Panc1 (cell line): Measurements from ENCODE around the gene MYO18B. TPM values are rescaled to one million over a fixed set of nuclear protein-coding genes. Genes with fewer than 3 reads are reported as not detected.

ENCODE experiments used
- ATAC-seq: fragments of 200-7000 bp; cut with Tn5 transposase; 2 replicates; pipeline ENCODE4 v1.9.1; 2020; ENCODE audit warnings: mild to moderate bottlenecking, moderate library complexity
- BruUV-seq: library from RNA; stranded (reverse); fragments of 400-500 nt; replicated peaks from 2 replicates; lab custom pipeline; 2021; lab: Mats Ljungman, UMichigan
- CTCF ChIA-PET: fragments of 300-600 bp; sonication (Branson Sonifier 250); formaldehyde crosslinking; loops from one replicate; lab custom pipeline; 2022; ENCODE audit warnings: antibody characterized with exemption; lab: Charles Lee
- POLR2A ChIA-PET: fragments of 300-600 bp; sonication (Branson Sonifier 250); formaldehyde crosslinking; loops from one replicate; lab custom pipeline; 2022; ENCODE audit warnings: antibody characterized with exemption; lab: Charles Lee
- DNase-seq: peaks from one replicate; pipeline ENCODE4 v3.0.0-alpha.2; 2010; ENCODE audit warnings: low read depth, low spot score
- H3K27ac ChIP-seq: 2 replicates; pipeline ENCODE4 v1.5.1; 2011; ENCODE audit warnings: mild to moderate bottlenecking, low read length, inconsistent platforms
- H3K27me3 ChIP-seq: fragments of 200-500 bp; sonication (Bioruptor generic); 2 replicates; pipeline ENCODE4 v1.6.0; 2014; ENCODE audit warnings: low read length, inconsistent platforms; ENCODE audit not compliant: control insufficient read depth, insufficient read depth
- H3K36me3 ChIP-seq: fragments of 200-500 bp; sonication (Bioruptor generic); 2 replicates; pipeline ENCODE4 v1.5.1; 2014; ENCODE audit warnings: inconsistent platforms, mild to moderate bottlenecking, low read length, moderate library complexity; ENCODE audit not compliant: control insufficient read depth, insufficient read depth
- H3K4me1 ChIP-seq: 2 replicates; pipeline ENCODE4 v1.5.1; 2011; ENCODE audit warnings: inconsistent platforms, mild to moderate bottlenecking, low read length, moderate library complexity; ENCODE audit not compliant: control insufficient read depth, insufficient read depth
- H3K4me3 ChIP-seq, 2 experiments: 2 replicates each; pipeline ENCODE4 v1.5.1; 2011 to 2012; ENCODE audit warnings: low read depth in 2 of 2, low read length in 2 of 2, mild to moderate bottlenecking in 2 of 2, inconsistent platforms in 1 of 2, moderate library complexity in 1 of 2
- H3K9me3 ChIP-seq: fragments of 200-500 bp; sonication (Bioruptor generic); 2 replicates; pipeline ENCODE4 v1.5.1; 2014; ENCODE audit warnings: low read depth, mild to moderate bottlenecking, inconsistent platforms, low read length, moderate library complexity; ENCODE audit not compliant: control insufficient read depth, insufficient read depth
- CTCF ChIP-seq: fragments of 450-650 bp; IDR thresholded peaks from 2 replicates; pipeline ENCODE4 v1.5.1; 2017; ENCODE audit warnings: mild to moderate bottlenecking
- POLR2AphosphoS5 ChIP-seq: IDR thresholded peaks from 2 replicates; pipeline ENCODE4 v1.6.1; 2012; ENCODE audit warnings: mild to moderate bottlenecking, low read depth, low read length, moderate library complexity
- SIN3A ChIP-seq: IDR thresholded peaks from 2 replicates; pipeline ENCODE4 v1.6.1; 2012; ENCODE audit warnings: low read depth, mild to moderate bottlenecking, low read length, moderate library complexity, borderline replicate concordance; ENCODE audit not compliant: insufficient read depth
- TCF7L2 ChIP-seq: IDR thresholded peaks from 2 replicates; pipeline ENCODE4 v1.6.1; 2011; ENCODE audit warnings: mild to moderate bottlenecking, low read depth, low read length, inconsistent platforms
- in situ Hi-C: cut with HindIII; loops from 2 replicates; pipeline ENCODE4 v1.10.0; 2016; ENCODE audit warnings: low sequenced_read_pairs, low pct_unique_long_range_greater_than_20kb
- intact Hi-C: fragments of 100-400 bp; cut with micrococcal nuclease; formaldehyde crosslinking; loops from one replicate; pipeline ENCODE4 v1.10.0; 2022; ENCODE audit not compliant: unreplicated experiment
- total RNA-seq: library from RNA; stranded (reverse); gene quantifications from one replicate; pipeline ENCODE4 v1.2.1, GENCODE V29; 2021; ENCODE audit not compliant: unreplicated experiment
- TF ChIP-seq, protein P1 (sequence below), 2 experiments: IDR thresholded peaks; 2 replicates each; pipeline ENCODE4 v1.6.1; 2011 to 2012; ENCODE audit warnings: low read depth in 2 of 2, control low read depth in 1 of 2, low read length in 1 of 2, mild to moderate bottlenecking in 1 of 2, moderate library complexity in 1 of 2; ENCODE audit not compliant: insufficient read depth in 1 of 2

The MYO18B gene
- total RNA-seq, 1 experiment from 2014 or later, result not detected

- Histone ChIP-seq H3K27me3 (no peaks in the 10 kb centered on the region), H3K4me1 (no peaks in the 10 kb centered on the region), H3K9me3 (no peaks in the 10 kb centered on the region), H3K27ac (no peak overlapping the region), H3K36me3 (no peaks in the 10 kb centered on the region; the same call in 1 of the 2 replicates), H3K4me3 (no peak overlapping the region)
- TF ChIP-seq CTCF (no peak), TCF7L2 (no peak), SIN3A (no peak), POLR2AphosphoS5 (no peak)
- TF ChIP-seq, protein P1, sequence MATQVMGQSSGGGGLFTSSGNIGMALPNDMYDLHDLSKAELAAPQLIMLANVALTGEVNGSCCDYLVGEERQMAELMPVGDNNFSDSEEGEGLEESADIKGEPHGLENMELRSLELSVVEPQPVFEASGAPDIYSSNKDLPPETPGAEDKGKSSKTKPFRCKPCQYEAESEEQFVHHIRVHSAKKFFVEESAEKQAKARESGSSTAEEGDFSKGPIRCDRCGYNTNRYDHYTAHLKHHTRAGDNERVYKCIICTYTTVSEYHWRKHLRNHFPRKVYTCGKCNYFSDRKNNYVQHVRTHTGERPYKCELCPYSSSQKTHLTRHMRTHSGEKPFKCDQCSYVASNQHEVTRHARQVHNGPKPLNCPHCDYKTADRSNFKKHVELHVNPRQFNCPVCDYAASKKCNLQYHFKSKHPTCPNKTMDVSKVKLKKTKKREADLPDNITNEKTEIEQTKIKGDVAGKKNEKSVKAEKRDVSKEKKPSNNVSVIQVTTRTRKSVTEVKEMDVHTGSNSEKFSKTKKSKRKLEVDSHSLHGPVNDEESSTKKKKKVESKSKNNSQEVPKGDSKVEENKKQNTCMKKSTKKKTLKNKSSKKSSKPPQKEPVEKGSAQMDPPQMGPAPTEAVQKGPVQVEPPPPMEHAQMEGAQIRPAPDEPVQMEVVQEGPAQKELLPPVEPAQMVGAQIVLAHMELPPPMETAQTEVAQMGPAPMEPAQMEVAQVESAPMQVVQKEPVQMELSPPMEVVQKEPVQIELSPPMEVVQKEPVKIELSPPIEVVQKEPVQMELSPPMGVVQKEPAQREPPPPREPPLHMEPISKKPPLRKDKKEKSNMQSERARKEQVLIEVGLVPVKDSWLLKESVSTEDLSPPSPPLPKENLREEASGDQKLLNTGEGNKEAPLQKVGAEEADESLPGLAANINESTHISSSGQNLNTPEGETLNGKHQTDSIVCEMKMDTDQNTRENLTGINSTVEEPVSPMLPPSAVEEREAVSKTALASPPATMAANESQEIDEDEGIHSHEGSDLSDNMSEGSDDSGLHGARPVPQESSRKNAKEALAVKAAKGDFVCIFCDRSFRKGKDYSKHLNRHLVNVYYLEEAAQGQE (IDR thresholded peaks at IDR 0.05; ENCODE audit: insufficient read depth in 1 of 2, low read depth in 2 of 2, low read length in 1 of 2), result no peak
- ChIA-PET CTCF (interaction anchor here (0.5 kb wide), 1 partner anchor 1727 kb away, joined by 9 read pairs; no protein-coding TSS in a partner anchor), POLR2A (no interaction called here)
- in situ Hi-C loops, result no loop called here
- ATAC-seq, result no peak
- DNase-seq, result no peak
- BruUV-seq, result no TSS peak
- intact Hi-C loops, result no loop called here
These were observed 46.8 kb upstream of the MYO18B start for GRCh38 chr22:25695146-25695545.

DNA sequence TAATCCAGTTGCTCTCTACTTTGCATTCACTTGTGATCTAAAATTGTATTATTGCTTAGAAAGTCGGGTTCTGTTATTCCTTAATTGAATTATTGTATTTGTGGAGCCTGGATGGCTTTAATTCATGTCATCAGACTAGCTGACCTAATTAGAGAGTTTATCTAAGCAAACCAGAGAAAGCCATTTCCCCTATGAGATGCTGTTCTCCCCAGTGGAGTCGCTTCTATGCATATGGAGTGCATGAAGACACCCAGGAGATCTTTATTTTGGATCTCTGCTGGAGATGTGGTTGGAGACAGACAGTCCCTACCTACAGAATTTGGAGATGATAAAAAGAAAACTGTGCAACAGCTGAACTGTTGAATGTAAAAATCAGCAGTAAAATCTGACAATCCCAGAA, 45.2 kb upstream of the MYO18B start:
- DNase-seq, result no peak
- ChIA-PET POLR2A (no interaction called here), CTCF (no interaction called here)
- no peaks in the 10 kb centered on the region for H3K27me3 ChIP-seq
- intact Hi-C loops (no loop called here), in situ Hi-C loops (no loop called here)
- H3K27ac ChIP-seq, result no peak overlapping the region
- no peaks in the 10 kb centered on the region; the same call in 1 of the 2 replicates for H3K36me3 ChIP-seq
- TF ChIP-seq POLR2AphosphoS5 (no peak), SIN3A (no peak), TCF7L2 (no peak), CTCF (no peak)
- TF ChIP-seq, protein P1 (IDR thresholded peaks at IDR 0.05; ENCODE audit: insufficient read depth in 1 of 2, low read depth in 2 of 2, low read length in 1 of 2), result no peak
- H3K4me3 ChIP-seq, result no peak overlapping the region
- H3K4me1 ChIP-seq, result no peaks in the 10 kb centered on the region
- no peaks in the 10 kb centered on the region for H3K9me3 ChIP-seq
- no TSS peak for BruUV-seq
- ATAC-seq, result no peak
